Cerebellar cortex (tissue), 1 donor: ENCODE measurements around the gene CUL4B.
"Not testable (repeated sequence)": the region's sequence is repeated elsewhere in the genome, so short reads cannot be mapped to it uniquely, and the experiment has no call there.

Experiments
- DNase-seq: peaks from one replicate; pipeline ENCODE4 v3.0.0-alpha.2; 2015; ENCODE audit warnings: low spot score

Gene CUL4B

DNA sequence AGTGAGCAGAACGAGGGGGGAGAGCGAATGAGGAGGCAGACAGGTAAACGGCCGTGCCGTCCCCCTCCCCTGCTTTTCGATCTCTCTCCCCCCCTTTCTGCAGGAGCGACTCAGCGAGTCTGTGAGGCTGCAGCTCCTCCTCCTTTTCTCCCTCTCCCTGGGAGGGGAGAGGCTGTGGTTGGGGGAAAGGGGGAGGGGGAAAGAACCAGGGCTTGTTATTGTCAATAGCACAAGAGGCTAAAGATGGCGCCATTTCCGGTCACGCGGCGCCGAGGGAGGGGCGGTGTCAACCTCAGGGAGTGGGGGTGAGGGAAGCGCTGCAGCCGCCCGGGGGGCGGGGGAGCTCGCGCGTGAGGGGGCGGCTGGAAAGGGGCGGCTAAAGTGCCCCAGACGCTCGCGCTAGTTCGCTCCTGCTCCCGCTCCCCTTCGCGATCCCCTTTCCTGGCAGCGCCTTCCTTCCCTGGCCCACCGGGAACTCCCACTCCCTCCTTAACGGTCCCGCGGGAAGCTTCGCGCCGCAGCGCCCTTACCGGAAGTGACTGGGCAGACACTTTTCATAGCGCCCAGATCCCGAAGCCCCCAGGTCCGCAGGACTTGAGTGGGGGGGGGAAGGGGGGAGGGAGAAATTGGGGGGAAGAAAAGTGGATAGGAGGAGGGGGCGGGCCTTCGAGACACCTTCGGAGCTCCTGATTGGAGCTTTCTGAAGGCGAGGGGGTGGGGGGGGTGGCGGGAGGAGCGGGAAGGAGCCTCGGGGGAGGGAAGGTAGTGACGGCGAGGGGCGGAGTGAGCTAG, at the start of gene CUL4B:
Gene CUL4B (minus strand): TSS at position 121 of the 792 bp plus-strand sequence. CDS start 324 bp downstream, outside the sequence.
- DNase-seq, result peak; percentile 95

DNA sequence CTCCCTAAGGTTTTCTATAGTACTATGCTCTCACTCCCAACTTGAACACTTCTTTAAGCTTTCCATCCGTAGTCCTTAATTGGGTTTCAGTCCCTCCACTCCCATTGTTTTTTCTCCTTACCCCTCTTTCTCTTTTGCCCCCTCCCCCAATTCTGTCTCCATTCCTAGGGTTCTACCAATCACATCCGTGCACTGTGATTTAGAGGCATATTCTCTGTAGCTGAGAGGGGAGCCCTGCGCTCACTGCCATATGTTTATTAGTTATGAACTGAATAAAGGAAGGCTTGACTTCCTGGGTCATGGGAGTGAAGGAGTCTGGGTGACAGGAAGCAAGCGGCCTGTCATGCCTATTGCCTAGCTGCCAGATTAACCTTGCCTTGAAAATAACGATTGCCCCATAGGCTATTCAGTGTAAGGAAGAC, 43.6 kb upstream of the CUL4B start:
- DNase-seq, result peak; percentile 21

DNA sequence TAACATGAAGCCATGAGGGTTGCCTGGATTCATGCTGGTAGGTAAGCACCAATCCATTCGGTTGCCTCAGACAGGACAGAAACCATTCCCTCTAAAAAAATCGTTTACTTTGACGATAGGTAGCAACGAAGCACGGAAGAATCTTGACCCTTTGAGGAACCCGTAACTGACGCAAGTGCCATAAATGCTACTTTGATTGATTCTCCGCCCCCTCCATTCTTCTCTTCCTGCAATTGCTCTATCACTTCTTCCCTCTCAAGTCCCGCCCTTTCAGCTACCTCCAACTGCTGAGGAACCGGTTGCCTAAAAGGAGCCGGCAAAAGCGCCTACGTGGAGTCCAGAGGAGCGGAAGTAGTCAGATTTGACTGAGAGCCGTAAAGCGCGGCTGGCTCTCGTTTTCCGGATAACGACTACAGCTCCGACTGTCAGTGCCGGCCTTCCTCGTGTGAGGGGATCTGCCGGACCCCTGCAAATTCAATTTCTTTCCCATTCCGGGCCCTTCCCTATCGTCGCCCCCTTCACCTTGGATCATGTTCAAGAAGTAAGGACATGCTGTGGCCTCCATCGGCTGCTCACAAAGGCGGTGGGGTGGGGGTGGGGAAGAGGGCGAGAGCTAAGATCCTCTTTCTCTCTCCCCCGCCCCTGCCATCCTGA, 43.1 kb upstream of the CUL4B start, which contains the start of gene MCTS1:
Gene MCTS1 (plus strand): TSS at position 395 of the 654 bp plus-strand sequence. CDS start 136 bp downstream, at position 531.
- peak; percentile 96 for DNase-seq

DNA sequence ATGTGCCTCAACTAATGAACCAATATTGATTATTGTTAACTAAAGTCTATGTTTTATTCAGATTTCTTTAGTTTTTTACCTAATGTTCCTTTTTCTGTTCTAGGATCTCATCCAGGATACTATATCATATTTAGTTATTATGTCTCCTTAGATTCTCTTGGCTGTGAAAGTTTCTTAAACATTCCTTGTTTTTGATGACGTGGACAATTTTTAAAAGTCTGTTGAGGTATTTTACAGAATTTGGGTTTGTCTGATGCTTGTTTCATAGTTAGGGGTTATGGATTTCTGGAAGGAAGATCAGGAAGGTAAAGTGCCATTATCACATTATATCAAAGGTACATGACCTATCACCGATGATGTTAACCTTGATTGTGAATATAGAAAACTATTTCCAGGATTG, 24.9 kb upstream of the CUL4B start:
- DNase-seq, result no peak

DNA sequence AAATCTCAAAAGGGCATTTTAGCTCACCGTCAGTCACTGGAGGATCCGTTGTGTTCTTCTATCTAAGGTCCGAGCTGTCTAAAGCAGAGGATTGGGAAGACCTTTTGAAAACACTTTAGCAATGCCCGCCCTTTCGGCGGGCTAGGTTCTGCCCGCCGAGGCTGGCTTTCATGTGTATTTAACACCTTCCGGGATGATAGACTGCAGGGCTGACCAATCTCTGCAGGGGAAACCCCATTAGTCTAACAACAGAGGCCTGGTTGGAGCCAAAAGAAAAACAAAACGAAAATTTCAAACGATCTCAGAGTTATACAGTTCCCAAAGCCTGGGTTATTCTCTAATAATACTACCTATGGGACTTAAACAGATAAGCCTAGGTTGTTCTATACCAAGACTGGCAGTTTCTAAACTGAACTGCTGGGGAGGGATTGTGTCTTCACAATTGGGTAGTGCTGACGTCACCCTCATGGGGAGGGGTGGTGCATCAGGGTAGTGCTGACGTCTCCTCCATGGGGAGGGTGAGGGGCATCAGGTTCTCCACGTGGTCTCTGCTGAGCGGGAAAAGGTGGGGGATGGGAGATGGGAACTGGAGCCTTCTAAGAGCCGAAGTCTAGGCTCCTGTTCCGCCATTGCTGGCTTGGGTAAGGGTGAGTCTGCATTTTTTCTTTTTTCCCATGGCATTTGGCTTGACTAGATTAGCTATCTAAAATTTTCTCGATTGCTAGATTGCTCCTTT, 14.8 kb upstream of the CUL4B start:
- DNase-seq, result no peak

DNA sequence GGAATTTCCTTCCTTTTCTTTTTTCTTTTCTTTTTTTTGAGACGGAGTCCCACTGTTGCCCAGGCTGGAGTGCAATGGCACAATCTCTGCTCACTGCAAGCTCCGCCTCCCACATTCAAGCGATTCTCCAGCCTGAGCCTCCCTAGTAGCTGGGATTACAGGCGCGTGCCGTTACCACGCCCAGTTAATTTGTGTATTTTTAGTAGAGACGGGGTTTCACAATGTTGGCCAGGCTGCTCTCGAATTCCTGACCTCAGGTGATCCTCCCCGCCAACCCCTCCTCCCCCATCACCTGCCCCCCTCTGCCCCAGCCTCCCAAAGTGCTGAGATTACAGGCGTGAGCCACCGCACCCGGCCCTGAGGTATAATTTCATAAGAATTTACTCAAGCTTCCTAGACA, 13.0 kb upstream of the CUL4B start:
- DNase-seq, result not testable (repeated sequence)

DNA sequence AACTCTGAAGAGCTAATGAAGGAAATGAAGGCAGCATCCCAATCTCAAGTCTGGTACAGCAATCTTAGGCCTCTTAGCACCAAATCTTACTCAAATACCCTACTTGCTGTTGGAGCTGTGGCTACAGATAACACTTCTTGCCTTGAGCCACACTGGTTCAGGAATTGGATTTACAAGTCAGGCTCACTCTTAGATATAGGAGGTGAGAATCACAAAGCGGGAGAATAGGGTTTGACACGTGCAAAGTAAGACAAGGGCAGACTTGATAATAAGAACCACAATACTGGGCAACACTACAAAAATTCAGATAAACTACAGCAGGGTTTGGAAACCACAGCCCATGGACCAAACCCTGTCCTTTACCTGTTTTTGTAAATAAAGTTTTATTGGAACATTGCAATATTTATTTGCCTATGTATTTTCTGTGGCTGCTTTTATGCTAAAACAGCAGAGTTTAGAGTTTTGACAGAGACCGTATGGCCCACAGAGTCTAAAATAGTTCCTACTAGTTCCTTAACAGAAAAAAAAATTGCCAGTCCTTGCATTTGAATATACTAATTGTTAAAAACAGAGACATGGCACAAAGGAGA, 9.3 kb upstream of the CUL4B start:
- DNase-seq, result no peak

DNA sequence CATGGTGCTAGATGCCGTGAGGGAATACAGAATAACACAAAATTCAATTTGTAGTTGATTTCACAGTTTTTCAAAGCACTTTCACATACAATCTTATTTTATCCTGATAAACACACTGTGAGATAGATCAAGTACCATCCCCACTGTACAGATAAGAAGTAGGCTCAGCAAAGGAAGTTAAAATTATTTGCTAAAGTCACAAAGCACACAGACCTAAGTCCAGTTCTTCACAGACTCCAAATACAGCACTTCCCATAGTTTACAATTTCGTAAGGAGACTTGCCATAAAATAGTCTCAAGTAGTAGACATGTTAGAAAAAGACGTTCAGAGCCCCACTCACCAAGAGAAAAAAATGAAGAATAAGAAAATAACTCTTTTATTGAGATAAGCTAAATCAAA, 7.8 kb upstream of the CUL4B start:
- no peak for DNase-seq

DNA sequence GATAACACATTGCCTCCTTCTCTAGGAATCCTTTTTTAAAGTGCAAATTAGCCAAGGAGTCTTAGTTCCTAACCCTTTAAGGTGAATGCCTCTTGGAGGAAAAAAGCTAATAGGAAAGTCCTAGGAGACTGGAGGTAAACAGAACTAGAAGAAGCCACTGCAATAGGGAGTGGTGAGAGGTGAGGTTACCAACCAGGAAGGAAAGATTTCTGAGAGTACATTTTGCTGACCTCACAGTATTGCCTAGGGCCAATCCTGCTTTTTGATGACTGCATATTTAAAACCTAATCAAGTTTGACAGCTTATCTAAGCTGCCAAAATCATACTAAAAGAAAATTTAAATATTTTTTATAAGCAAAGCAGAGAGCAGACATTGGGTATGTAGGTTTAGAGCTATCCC, 7.3 kb upstream of the CUL4B start:
- DNase-seq, result no peak

DNA sequence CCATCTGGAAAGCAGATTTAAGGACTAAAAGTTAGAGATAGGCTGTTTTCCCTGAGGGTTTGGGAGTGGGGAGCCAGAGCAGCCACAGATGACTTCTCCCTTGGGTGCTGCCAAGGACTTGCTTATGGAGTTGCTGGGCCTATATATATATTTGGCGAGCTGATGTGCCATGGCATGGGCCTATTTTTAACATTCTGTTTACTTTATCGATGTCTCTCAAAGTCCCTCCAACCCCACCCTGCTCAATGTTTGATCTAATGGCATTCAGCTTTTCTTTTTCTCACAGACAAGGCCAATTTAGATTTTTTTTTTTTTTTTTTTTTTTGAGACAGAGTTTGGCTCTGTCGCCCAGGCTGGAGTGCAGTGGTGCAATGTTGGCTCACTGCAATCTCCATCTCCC, 6.1 kb upstream of the CUL4B start:
- no peak for DNase-seq

DNA sequence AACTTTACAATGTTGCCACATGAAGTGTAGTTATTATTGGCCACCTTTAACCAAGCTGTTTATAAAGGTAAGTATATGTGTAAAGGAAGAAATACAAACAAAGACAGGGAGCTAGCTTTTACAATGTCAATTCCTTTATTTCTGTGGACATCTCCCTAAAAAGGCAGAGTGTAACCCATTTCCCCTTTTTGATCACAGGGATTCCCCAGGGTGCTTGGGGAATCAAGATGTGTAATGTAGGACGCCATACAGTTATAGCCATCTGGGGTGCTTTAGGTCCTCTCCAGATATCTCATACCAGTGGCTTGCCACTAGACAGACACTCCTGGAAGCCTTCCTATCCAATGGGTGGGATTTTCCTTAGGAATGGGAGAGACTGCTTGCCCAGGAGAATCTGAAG, 4.2 kb upstream of the CUL4B start:
- DNase-seq, result no peak

DNA sequence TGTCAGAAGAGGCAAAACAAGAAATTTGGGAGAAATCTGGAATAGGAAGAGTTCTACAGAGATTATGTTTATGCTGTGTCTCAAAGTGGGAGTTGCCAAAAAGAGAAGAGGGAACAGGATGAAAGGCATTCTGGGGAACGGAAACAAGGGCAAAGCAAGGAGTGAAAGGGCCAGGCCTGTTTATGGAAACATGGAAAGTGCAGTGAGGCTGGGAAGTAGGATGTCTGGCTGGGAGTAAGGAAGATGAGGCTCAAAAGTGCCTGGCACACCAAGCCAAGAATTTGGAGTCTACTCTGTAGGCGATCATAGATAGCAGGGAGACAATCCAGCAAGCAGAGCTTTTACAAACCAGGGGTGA, 1.8 kb upstream of the CUL4B start:
- no peak for DNase-seq

DNA sequence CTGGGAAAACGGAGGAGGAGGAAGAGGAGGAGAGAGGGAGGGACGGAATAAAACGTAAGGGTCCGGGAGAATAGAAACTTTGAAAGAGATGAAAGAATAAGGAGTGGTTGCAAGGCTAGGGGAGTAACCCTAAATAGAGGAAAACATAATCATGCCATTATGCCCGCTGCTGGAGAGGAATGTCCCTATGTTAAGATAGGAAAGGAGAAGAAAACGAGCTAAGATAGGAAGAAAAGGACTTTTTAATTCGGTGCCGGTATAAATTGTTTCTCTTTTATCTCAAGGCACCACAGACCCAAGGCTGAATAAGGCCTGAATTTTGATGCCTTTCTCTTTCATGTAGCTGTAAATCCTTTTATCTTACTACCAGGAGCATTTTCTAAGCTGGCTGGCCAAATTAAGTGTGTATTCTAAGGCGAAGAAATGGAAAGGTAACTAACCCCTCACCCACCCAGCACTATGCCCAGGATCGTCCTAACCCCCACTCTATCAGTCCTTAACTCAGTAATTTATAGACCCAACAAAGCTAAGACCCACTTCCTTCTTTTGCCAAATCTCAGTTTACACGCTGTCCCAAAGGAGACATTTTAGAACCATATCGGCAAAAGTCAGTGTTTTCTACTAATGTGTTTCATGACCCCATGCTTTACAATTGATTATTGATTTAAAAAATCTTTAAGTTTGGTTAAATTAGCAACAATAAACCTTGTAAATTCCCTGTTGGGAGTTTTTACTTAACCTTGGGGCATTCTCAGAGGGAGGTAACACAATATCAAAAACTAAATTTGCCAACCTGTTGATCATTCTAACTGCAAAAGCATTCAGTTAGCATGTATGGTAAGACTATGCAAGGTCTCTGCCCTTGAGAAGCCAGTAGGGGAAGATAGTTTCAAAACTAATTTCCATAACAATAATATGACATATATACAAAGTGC, 1.1 kb upstream of the CUL4B start:
- DNase-seq, result no peak

DNA sequence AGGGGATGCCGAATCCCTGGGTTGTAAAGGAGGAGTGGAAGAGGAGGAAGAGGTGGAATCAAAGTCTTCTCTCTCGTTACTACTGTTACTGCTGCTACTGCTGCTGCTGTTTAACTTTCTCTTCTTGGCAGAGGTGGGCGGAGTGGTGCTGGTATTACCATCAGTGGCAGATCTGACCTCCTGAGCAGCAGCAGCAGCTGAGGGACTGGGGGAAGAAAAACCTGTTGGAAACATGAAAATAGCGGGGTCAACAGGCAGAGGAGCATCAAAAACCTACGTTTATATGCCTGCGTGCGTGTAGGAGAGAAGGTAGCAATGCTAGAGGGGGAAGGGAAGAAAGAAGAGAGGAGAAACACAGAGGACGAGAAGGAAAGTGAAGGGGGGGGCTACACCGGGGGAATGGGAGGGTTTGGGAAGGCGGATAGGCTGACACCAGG, 339 bp downstream of the CUL4B start:
- no peak for DNase-seq

DNA sequence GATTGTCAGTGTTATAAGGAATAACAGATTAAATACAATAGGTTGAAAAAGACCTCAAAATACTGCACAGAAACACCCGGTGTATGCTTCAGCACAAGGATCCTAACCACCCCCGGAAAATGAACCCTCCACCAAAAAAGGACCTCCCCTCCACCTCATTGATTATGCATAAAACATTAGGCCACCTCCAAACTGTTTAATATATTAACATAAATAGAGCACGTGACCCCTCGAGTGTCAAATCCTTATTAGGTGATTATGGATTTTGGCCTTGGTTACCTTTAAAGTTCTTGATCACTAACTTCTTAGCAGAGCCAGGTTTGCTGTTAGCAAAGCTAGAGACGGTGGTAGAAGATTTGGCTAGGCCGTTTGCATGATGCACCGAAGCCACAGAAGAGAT, 958 bp downstream of the CUL4B start:
- DNase-seq, result peak; percentile 33

DNA sequence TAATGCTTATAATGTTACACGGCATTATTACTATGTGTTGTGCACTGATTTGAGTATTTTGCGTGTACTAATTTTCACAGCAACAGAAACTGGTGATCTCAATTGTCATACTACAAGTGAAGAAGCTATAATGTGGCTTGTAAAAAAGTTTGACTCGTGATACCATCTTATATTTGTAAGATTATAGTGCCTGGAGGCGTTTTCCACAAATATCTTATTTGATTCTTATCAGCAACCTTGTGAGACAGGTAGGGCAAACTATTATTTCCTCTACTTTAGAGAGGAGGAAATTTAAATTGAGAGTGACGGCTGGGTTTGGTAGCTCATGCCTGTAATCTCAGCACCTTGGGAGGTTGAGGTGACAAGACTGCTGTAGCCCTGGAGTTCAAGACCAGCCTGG, 4.5 kb downstream of the CUL4B start:
- no peak for DNase-seq

DNA sequence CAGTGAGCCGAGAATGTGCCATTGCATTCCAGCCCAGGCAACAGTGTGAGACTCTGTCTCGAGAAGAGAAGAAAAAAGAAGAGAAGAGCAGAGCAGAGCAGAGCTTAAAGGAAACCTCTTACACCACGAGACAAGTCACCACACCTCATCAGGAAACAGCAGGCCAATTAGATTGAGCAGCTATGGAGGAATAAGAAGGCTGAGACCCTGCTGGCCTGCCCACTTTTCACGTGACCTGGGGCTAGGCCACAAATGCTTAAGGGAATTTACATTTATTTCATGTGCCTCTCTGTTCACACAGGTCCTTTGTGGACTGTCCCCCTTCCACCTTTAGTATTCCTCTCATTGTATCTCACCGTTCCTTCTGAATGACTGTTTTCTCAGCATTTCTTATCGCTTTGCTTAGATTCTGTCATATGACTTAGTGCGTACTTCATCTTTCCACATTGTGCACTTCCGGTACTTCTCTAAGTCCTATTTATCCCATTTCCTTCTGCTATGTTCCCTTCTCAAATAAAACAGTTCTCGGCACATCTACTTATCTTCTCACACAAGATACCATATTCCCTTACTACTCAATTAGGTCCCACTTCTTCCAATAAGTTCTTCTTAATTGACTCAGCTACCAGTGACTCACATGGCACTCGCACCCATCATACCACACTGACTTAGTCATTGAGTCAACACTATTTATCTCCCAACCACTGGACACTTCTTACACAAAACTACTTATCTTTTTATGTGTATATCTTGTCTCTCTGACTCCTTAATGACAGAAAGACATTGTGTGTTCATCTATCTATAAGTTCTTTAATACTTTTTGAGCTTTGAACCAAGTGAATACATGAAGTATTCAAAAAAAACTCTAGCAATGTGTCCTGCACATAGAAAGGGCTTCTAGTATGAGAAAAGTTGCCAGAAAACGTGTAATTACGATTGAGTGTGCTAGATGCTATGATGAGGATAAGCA, 11.0 kb downstream of the CUL4B start:
- no peak for DNase-seq

DNA sequence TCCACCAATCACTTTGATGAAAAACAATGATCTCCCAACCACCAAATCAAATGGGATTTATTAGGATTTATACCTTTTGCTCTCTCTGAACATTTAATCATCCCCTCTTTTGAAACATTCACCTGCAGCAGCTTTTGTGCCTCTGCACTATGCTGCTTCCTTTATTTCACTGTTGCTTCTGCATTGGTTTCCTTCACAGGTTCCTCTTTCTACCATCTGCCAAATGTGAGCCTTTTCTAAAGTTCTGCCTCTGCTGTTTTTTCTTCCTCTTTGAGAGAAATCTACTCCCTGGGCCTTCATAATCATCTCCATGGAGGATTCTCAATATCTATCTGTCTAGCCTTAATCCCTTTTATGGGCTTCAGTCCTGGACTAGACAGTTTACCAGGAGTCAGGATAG, 24.7 kb downstream of the CUL4B start:
- DNase-seq, result no peak

DNA sequence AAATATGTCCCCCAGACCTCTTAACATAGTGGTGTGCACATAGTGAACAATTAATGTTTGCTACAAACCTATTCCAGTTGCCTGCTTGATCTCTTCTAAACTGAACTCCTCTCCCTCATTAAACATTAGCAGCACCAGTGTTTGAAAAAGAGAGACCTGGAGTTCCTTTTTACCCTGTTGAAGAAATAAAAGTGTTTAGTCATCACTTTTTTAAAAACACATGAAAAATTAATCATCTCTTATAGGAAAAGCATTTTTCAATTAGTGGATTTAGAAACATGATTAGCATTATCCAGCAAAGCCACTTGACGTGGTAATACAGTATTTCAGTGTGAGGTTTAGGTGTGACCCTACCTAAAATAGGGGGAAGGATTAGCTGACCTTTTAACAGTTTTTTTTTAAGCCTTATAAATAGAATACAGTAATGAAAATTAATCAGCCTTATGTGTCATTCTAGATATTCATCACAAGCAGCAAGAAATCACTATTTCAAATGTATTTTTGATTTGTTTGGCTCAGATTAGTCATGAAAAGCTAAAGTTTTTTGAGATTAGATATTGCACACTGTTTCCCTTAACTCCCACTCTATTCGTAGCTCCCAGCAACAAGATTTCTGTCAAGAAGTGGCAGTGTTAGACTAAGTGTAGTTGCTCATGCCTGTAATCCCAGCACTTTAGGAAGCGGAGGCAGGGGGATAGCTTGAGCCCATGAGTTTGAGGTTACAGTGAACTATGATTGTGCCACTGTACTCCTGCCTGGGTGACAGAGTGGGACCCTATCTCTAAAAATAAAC, 26.2 kb downstream of the CUL4B start:
- no peak for DNase-seq
